Endothelial cell (in vitro differentiated cells): ENCODE measurements around the gene HOXC4. TPM values are rescaled to one million over a fixed set of nuclear protein-coding genes. Genes with fewer than 3 reads are reported as not detected.

Experiments used
- DNase-seq: peaks from one replicate; pipeline ENCODE4 v3.0.0; 2021; ENCODE audit warnings: low spot score
- H3K27ac Mint-ChIP-seq: one replicate; pipeline ENCODE4 v1.8.0; 2021; ENCODE audit warnings: mixed read lengths, inconsistent platforms; ENCODE audit not compliant: unreplicated experiment
- H3K27me3 Mint-ChIP-seq: one replicate; pipeline ENCODE4 v1.8.0; 2021; ENCODE audit warnings: mild to moderate bottlenecking, moderate library complexity, mixed read lengths, inconsistent platforms; ENCODE audit not compliant: unreplicated experiment
- H3K36me3 Mint-ChIP-seq: one replicate; pipeline ENCODE4 v1.8.0; 2021; ENCODE audit warnings: mild to moderate bottlenecking, low read depth, mixed read lengths, inconsistent platforms; ENCODE audit not compliant: unreplicated experiment
- H3K4me1 Mint-ChIP-seq: one replicate; pipeline ENCODE4 v1.8.0; 2021; ENCODE audit warnings: mild to moderate bottlenecking, mixed read lengths, inconsistent platforms; ENCODE audit not compliant: unreplicated experiment
- H3K4me3 Mint-ChIP-seq: one replicate; pipeline ENCODE4 v1.8.0; 2021; ENCODE audit warnings: mild to moderate bottlenecking, mixed read lengths, inconsistent platforms; ENCODE audit not compliant: unreplicated experiment
- H3K9me3 Mint-ChIP-seq: one replicate; pipeline ENCODE4 v1.8.0; 2021; ENCODE audit warnings: mixed read lengths, inconsistent platforms; ENCODE audit not compliant: unreplicated experiment
- CTCF ChIP-seq: fragments of 200-600 bp; sonication (generic); IDR thresholded peaks from one replicate; pipeline ENCODE4 v1.5.0; 2021; ENCODE audit warnings: antibody characterized with exemption; ENCODE audit not compliant: unreplicated experiment
- total RNA-seq: library from RNA; stranded (reverse); fragmentation: NEBNext Ultra II Directional; extraction: Animal tissue kit (Norgen Biotek cat#: 25700); gene quantifications from one replicate; pipeline ENCODE4 v1.2.1, GENCODE V29; 2021; ENCODE audit not compliant: unreplicated experiment

The HOXC4 gene
- total RNA-seq, 1 donor from 2014 or later = not detected

- Mint-ChIP-seq H3K36me3 (peaks cover 7% of the 10 kb centered on the region), H3K27ac (no peak overlapping the region), H3K27me3 (peaks cover 59% of the 10 kb centered on the region), H3K4me3 (no peak overlapping the region), H3K4me1 (peaks cover 8% of the 10 kb centered on the region), H3K9me3 (no peaks in the 10 kb centered on the region)
- DNase-seq = no peak
- no peak for TF ChIP-seq CTCF
These were observed 10.4 kb upstream of the HOXC4 start for GRCh38 chr12:54042970-54043853.

GRCh38 chr12:54044425-54045103 is 9.1 kb upstream of the HOXC4 start:
- Mint-ChIP-seq H3K4me1 (peaks cover 8% of the 10 kb centered on the region), H3K27me3 (peaks cover 56% of the 10 kb centered on the region), H3K4me3 (no peak overlapping the region), H3K9me3 (no peaks in the 10 kb centered on the region), H3K36me3 (peaks cover 7% of the 10 kb centered on the region), H3K27ac (no peak overlapping the region)
- no peak for TF ChIP-seq CTCF
- no peak for DNase-seq

GRCh38 chr12:54045401-54045800 is 8.2 kb upstream of the HOXC4 start:
- H3K4me3 Mint-ChIP-seq = no peak overlapping the region
- H3K27ac Mint-ChIP-seq = no peak overlapping the region
- peaks cover 8% of the 10 kb centered on the region for H3K4me1 Mint-ChIP-seq
- DNase-seq = no peak
- H3K36me3 Mint-ChIP-seq = peaks cover 6% of the 10 kb centered on the region
- no peak for TF ChIP-seq CTCF
- peaks cover 58% of the 10 kb centered on the region for H3K27me3 Mint-ChIP-seq
- H3K9me3 Mint-ChIP-seq = no peaks in the 10 kb centered on the region

GRCh38 chr12:54045868-54046521 is 7.6 kb upstream of the HOXC4 start:
- Mint-ChIP-seq H3K27me3 (peaks cover 57% of the 10 kb centered on the region), H3K9me3 (no peaks in the 10 kb centered on the region), H3K4me3 (no peak overlapping the region), H3K36me3 (peaks cover 2% of the 10 kb centered on the region), H3K4me1 (peaks cover 8% of the 10 kb centered on the region), H3K27ac (no peak overlapping the region)
- no peak for TF ChIP-seq CTCF
- no peak for DNase-seq
